HepG2 (cell line): ENCODE data around the gene DPY19L1. TPM values are rescaled to one million over a fixed set of nuclear protein-coding genes. Genes with fewer than 3 reads are reported as not detected.
"Not testable (repeated sequence)": the region's sequence is repeated elsewhere in the genome, so short reads cannot be mapped to it uniquely, and the experiment has no call there.

ENCODE experiments used
- ATAC-seq: fragments of 200-7000 bp; cut with Tn5 transposase; 3 replicates; pipeline ENCODE4 v1.9.1; 2020; ENCODE audit warnings: mild to moderate bottlenecking, moderate library complexity
- BruUV-seq: library from RNA; stranded (reverse); fragments of 400-500 nt; replicated peaks from 2 replicates; lab custom pipeline; 2021; lab: Mats Ljungman, UMichigan
- CTCF ChIA-PET: fragments of 300-600 bp; formaldehyde crosslinking; extraction: SDS; loops from one replicate; lab custom pipeline; 2021; ENCODE audit warnings: low total read pairs, inconsistent platforms, low intra/inter-chr PET ratio; lab: Yijun Ruan, JAX
- POLR2A ChIA-PET: fragments of 350-600 bp; sonication (Branson Sonifier 250); formaldehyde crosslinking; loops from one replicate; lab custom pipeline; 2020; ENCODE audit warnings: antibody characterized with exemption, inconsistent platforms; lab: Yijun Ruan, JAX
- DNase-seq: peaks from one replicate; pipeline ENCODE4 v3.0.0-alpha.2; 2015; ENCODE audit warnings: low spot score
- FAIRE-seq: peaks from 3 replicates; lab custom pipeline; 2011; peaks lifted over from hg19 to GRCh38; lab: Jason Lieb, UNC
- H2AFZ ChIP-seq: one replicate; pipeline ENCODE4 v1.6.1; 2011; ENCODE audit warnings: low read length, inconsistent platforms
- H3K27ac ChIP-seq: fragments of 300-600 bp; 3 replicates; pipeline ENCODE4 v1.8.0; 2011; ENCODE audit warnings: mixed run types, mild to moderate bottlenecking, mixed read lengths, low read length, inconsistent platforms; ENCODE audit not compliant: insufficient read depth; ENCODE audit errors: extremely low read length
- H3K27me3 ChIP-seq, 2 experiments: fragments of 200-600 bp in 1 of 2; 2 replicates in 1 of 2; 3 replicates in 1 of 2; pipeline versions ENCODE4 v1.6.0 to v1.8.0; 2011; ENCODE audit warnings: low read length in 2 of 2, mild to moderate bottlenecking in 2 of 2, moderate library complexity in 2 of 2, inconsistent platforms in 1 of 2; ENCODE audit not compliant: insufficient read depth in 2 of 2, control insufficient read depth in 1 of 2
- H3K36me3 ChIP-seq, 2 experiments: fragments of 200-600 bp in 1 of 2; replicated peaks in 1 of 2; 2 replicates in 1 of 2; 3 replicates in 1 of 2; pipeline versions ENCODE4 v1.5.1 to v1.8.0; 2011; ENCODE audit warnings: low read length in 2 of 2, inconsistent platforms in 1 of 2; ENCODE audit not compliant: insufficient read depth in 2 of 2, control insufficient read depth in 1 of 2
- H3K4me1 ChIP-seq: 2 replicates; pipeline ENCODE4 v1.5.1; 2012; ENCODE audit warnings: low read length, inconsistent platforms; ENCODE audit not compliant: insufficient read depth
- H3K4me2 ChIP-seq: 2 replicates; pipeline ENCODE4 v1.6.0; 2011; ENCODE audit warnings: low read depth, low read length, inconsistent platforms
- H3K4me3 ChIP-seq, 3 experiments: fragments of 200-600 bp in 1 of 3; sonication (generic), shearing (Covaris generic) in 1 of 3; replicated peaks in 1 of 3; 2 replicates each; pipeline ENCODE4 v1.5.1; 2011 to 2016; ENCODE audit warnings: low read length in 3 of 3, inconsistent platforms in 2 of 3, low read depth in 2 of 3, mild to moderate bottlenecking in 2 of 3, control low read depth in 1 of 3, mixed read lengths in 1 of 3; ENCODE audit not compliant: insufficient read depth in 1 of 3
- H3K79me2 ChIP-seq: one replicate; pipeline ENCODE4 v1.6.1; 2011; ENCODE audit warnings: low read length, inconsistent platforms; ENCODE audit not compliant: insufficient read depth
- H3K9ac ChIP-seq: 2 replicates; pipeline ENCODE4 v1.6.0; 2011; ENCODE audit warnings: mild to moderate bottlenecking, low read depth, low read length, inconsistent platforms; ENCODE audit not compliant: insufficient read depth
- H3K9me3 ChIP-seq: 2 replicates; pipeline ENCODE4 v1.5.1; 2012; ENCODE audit warnings: mild to moderate bottlenecking, low read length
- H4K20me1 ChIP-seq: 2 replicates; pipeline ENCODE4 v1.6.0; 2011; ENCODE audit warnings: inconsistent platforms, mild to moderate bottlenecking, low read length, moderate library complexity; ENCODE audit not compliant: insufficient read depth
- CCDC6 ChIP-seq: sonication (generic); formaldehyde crosslinking; IDR thresholded peaks from 2 replicates; pipeline ENCODE4 v1.8.1; 2022; ENCODE audit warnings: mild to moderate bottlenecking, missing genetic modification reagents, moderate library complexity
- CSRNP2 ChIP-seq: sonication (generic); formaldehyde crosslinking; conservative IDR thresholded peaks from 2 replicates; pipeline ENCODE4 v1.8.0; 2022; ENCODE audit warnings: low read depth, missing genetic modification reagents
- FOXO1 ChIP-seq: sonication (generic); formaldehyde crosslinking; IDR thresholded peaks from 2 replicates; pipeline ENCODE4 v1.4.0; 2020; ENCODE audit warnings: missing genetic modification reagents
- HBP1 ChIP-seq: IDR thresholded peaks from 2 replicates; pipeline ENCODE4 v1.6.1; 2016; ENCODE audit warnings: low read depth, control low read depth
- HINFP ChIP-seq: sonication (generic); formaldehyde crosslinking; IDR thresholded peaks from 2 replicates; pipeline ENCODE4 v1.4.0; 2020; ENCODE audit warnings: low read depth, mild to moderate bottlenecking, missing genetic modification reagents
- ZNF644 ChIP-seq: IDR thresholded peaks from 2 replicates; pipeline ENCODE4 v1.6.1; 2016; ENCODE audit warnings: low read depth
- ZNF775 ChIP-seq: sonication (generic); formaldehyde crosslinking; IDR thresholded peaks from 2 replicates; pipeline ENCODE4 v1.4.0; 2020; ENCODE audit warnings: missing genetic modification reagents, mild to moderate bottlenecking, moderate library complexity, borderline replicate concordance
- ZNF891 ChIP-seq: sonication (generic); formaldehyde crosslinking; IDR thresholded peaks from 2 replicates; pipeline ENCODE4 v1.5.0; 2020; ENCODE audit warnings: mild to moderate bottlenecking, missing genetic modification reagents
- ZXDC ChIP-seq: sonication (generic); formaldehyde crosslinking; IDR thresholded peaks from 2 replicates; pipeline ENCODE4 v1.5.0; 2020; ENCODE audit warnings: mild to moderate bottlenecking, missing genetic modification reagents
- WGBS: methylation state at CpG from one replicate; pipeline ENCODE4 v1.1.6; 2017; ENCODE audit warnings: low lambda C conversion rate; 5-methylcytosine and 5-hydroxymethylcytosine counted together
- in situ Hi-C: cut with HindIII; loops from 2 replicates; pipeline ENCODE4 v1.10.0; 2017; ENCODE audit warnings: low pct_unique_long_range_greater_than_20kb; ENCODE audit not compliant: extremely low pct_ligation_motif_present
- intact Hi-C: fragments of 100-400 bp; cut with micrococcal nuclease; formaldehyde crosslinking; loops from one replicate; pipeline ENCODE4 v1.10.0; 2022; ENCODE audit not compliant: unreplicated experiment
- polyA plus RNA-seq, 8 experiments: library from polyadenylated mRNA; depleted of rRNA in 3 of 8; stranded (reverse) in 7 of 8; unstranded in 1 of 8; fragments of >200 nt; fragmentation: Illumina TruSeq in 4 of 8; extraction: Trizol in 4 of 8; gene quantifications; 2 replicates each; pipeline versions ENCODE4 v1.2.1 to v1.2.3, GENCODE V29; 2011 to 2016; ENCODE audit warnings: low read depth in 4 of 8, missing spikeins in 1 of 8, mixed read lengths in 1 of 8; ENCODE audit not compliant: insufficient read depth in 1 of 8
- total RNA-seq, 5 experiments: library from RNA; depleted of rRNA; stranded (reverse); fragments of >200 nt; fragmentation: Illumina TruSeq; extraction: Trizol; gene quantifications; 2 replicates each; pipeline ENCODE4 v1.2.3, GENCODE V29; 2016; ENCODE audit warnings: low read depth in 1 of 5

The DPY19L1 gene
- total and polyA plus RNA-seq, 2 of the 13 experiments (the other 11 are each of a cell fraction or from before 2014, with no cell fraction given), result 18.9 to 32.6 TPM

- H3K4me3 ChIP-seq, result no peak overlapping the region
- no peaks in the 10 kb centered on the region for H3K79me2 ChIP-seq
- POLR2A ChIA-PET, result no interaction called here
- no peaks in the 10 kb centered on the region for H3K9me3 ChIP-seq
- H3K27me3 ChIP-seq, result no peaks in the 10 kb centered on the region
- intact Hi-C loops (no loop called here), in situ Hi-C loops (no loop called here)
- no peak overlapping the region for H3K4me2 ChIP-seq
- H3K27ac ChIP-seq, result no peak overlapping the region
- ATAC-seq (no peak), DNase-seq (no peak), FAIRE-seq (no peak)
- H4K20me1 ChIP-seq, result no peaks in the 10 kb centered on the region
- no peak overlapping the region for H2AFZ ChIP-seq
- CTCF ChIA-PET, result no interaction called here
- 99% methylated on average over 3 of the region's 3 CpGs for WGBS
- H3K36me3 ChIP-seq, result peaks cover 0 to 8% of the 10 kb centered on the region in 2 experiments; a peak in 3 of 5 replicates
- H3K4me1 ChIP-seq, result no peaks in the 10 kb centered on the region
- TF ChIP-seq FOXO1 (no peak), CSRNP2 (CRISPR knock-in tag) (no peak), HINFP (CRISPR knock-in tag) (no peak), ZNF891 (CRISPR knock-in tag) (no peak), ZNF644 (no peak), CCDC6 (CRISPR knock-in tag) (no peak), ZNF775 (no peak), ZXDC (CRISPR knock-in tag) (no peak), HBP1 (CRISPR knock-in tag) (no peak)
- no peak overlapping the region for H3K9ac ChIP-seq
- BruUV-seq, result no TSS peak
Observed at GRCh38 chr7:34973400-34973760, 63.9 kb downstream of the DPY19L1 start.

GRCh38 chr7:34972739-34973399 lies 64.4 kb downstream of the DPY19L1 start:
- POLR2A ChIA-PET, H3K27ac ChIP-seq, H3K4me1 ChIP-seq, CTCF ChIA-PET, intact Hi-C loops, H3K4me3 ChIP-seq, in situ Hi-C loops, FAIRE-seq, BruUV-seq, H2AFZ ChIP-seq, H3K9me3 ChIP-seq, H3K36me3 ChIP-seq, DNase-seq, H4K20me1 ChIP-seq, ATAC-seq, H3K4me2 ChIP-seq, H3K9ac ChIP-seq, H3K79me2 ChIP-seq, H3K27me3 ChIP-seq: not testable (repeated sequence)
- WGBS, result 94% methylated on average over 1 of the region's 1 CpG
